OCI-LY7 (cell line): ENCODE data around the gene TLX3.

Source experiments
- CTCF ChIP-seq: fragments of 200-600 bp; sonication (generic); conservative IDR thresholded peaks from 2 replicates; pipeline ENCODE4 v1.5.1; 2014; ENCODE audit warnings: mild to moderate bottlenecking, antibody characterized with exemption, low read length, moderate library complexity, mixed read lengths
- EZH2phosphoT487 ChIP-seq: fragments of 200-600 bp; sonication (generic); IDR thresholded peaks from 2 replicates; pipeline ENCODE4 v1.6.1; 2018; ENCODE audit warnings: low read depth, borderline replicate concordance, mild to moderate bottlenecking, mixed run types, antibody characterized with exemption, low read length, moderate library complexity, mixed read lengths

GRCh38 chr5:171316258-171317121, 7.4 kb downstream of the TLX3 start:
- no peak for TF ChIP-seq CTCF
- TF ChIP-seq EZH2phosphoT487 = no peak
